NCI-H748 (cell line): ENCODE data around the gene NDRG2.

Source experiments
- DNase-seq: peaks from one replicate; lab custom pipeline; 2025; ENCODE audit not compliant: unreplicated experiment; lab: John Stamatoyannopoulos, UW

NDRG2 gene

DNA sequence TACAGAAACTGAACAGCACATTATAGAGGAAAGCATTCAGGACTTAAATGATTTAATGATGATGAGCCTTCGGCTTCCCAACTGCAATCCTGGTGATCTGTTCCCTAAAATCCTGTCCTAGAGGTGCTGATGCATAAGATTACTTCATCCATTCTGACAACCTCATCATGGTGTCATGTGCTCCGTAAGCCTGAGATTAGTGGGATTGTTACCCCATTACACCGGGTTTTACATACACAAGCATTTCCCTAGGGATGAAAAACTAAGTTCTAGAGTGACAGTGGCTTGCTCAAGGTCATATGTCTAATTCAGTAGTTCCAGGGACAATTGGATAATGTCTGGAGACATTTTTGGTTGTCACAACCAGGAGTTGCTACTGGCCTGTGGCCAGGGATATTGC, 12.3 kb upstream of the NDRG2 start:
- DNase-seq: no peak

DNA sequence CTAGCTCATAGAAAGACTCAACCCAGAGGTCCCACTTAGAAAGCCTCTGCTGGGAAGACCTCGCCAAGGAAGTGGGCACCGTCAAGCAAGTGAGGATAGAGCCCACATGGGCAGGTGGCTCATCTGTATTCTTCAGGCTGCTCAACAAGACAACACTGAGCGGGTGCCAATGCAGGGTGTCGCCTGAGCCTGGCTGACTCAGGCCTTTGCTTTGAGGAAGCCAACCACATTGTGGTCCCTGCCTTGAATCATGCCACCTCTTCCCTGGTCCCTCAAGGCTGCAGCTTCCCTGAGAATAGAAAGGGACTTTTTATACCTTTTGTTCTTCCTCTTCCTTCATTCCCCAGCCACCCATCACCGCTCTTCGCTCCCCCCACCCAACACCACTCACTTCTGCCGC, 11.9 kb upstream of the NDRG2 start:
- no peak for DNase-seq

DNA sequence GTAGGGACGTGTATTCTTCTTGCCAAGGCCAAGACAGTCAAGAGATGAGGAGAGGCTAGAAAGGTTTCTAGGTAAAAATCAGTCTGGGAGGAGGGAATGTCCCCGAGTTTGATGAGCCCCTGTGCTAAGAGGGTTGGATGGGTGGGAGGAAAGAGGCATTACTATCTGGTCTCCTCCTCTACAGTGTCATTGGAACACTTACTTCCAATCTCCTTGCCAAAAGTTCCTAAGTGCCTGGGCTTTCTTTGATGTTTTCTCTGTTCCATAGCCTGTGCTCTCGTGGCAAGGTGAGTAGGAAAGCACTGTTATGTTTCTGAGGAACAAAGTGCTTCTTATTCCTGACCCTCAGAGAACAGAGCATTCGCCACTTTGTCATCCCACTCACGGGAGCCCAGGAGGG, 9.8 kb upstream of the NDRG2 start, which contains the start of gene RNASE13:
Gene RNASE13 (minus strand): TSS at position 101 of the 400 bp plus-strand sequence. CDS start 519 bp downstream, outside the sequence.
- no peak for DNase-seq

DNA sequence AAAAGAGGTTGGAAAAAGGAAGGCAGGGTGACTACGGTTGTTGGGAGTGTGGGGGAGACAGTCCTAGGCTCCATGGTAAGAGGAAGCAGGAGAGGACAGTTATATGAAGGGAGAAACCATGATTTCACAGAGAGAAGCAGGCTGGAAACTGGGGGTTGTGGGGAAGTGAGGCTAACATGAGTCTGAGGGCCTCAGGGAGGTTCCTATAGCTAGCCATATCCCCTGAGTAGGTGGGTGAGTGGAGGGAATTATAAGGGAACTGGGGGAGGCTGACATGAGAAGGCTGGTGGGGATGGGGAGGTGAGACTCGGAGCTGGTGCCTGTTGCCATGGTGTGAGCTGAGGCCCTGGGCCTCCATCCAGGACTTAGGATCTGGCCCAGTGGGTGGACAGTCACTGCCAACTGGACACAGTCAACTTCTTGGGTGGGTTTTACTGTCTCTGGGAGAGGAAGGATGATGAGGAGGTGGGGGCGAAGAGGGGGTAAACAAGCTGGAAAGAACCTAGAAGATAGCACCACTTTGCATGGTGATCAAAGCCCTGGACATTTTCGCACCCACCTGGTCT, 8.4 kb upstream of the NDRG2 start:
- no peak for DNase-seq

DNA sequence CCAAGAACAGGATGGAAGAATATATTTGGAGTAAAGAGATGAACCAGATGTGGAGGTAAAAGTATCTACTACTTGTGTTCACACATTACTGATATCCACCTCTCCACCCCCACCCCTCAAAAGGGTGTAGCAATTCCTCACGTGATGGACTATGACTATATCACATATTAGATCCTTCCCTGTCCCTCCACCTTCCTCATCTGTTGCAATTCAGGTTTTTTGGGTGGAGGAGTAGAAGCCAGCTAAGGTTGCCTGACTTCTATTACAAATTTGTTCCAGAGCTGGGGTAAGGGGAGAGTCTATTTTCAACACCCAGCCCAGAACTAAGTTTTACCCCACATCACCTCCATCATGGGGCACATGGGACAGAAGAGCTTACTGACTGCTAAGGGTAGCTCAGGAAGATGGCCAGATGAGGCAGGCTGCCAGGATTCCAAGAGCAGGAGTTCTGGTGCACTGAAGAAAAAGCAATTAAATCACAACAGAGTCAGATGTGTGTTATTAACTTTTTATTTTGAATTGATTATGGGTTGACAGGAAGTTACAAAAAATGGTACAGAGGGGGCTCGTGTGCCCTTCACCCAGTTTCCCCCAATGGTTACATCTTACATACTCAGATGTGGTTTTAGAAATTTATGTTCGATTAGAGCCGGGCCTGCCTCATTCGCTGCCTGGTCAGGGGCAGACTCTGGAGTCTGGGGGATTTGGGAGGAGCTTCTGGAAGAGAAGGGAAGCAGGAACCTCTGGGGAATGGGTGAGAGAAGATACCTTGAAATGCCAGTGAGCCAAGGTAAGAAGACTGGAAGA, 7.7 kb upstream of the NDRG2 start:
- DNase-seq: no peak

DNA sequence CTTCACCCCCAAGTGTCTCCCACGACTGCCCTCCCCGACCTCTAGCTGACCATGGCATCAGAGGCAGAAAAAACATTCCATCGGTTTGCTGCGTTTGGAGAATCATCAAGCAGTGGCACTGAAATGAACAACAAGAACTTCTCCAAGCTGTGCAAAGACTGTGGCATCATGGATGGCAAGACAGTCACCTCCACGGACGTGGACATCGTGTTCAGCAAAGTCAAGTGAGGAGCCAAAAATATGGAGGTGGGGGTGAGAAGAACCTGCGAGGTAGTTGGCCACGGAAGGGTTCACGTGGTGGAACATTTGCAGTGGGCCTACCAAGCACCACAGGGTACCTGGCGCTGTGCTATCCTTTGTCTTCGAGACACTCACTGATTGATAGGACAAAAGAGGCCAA, 5.7 kb upstream of the NDRG2 start:
- no peak for DNase-seq

DNA sequence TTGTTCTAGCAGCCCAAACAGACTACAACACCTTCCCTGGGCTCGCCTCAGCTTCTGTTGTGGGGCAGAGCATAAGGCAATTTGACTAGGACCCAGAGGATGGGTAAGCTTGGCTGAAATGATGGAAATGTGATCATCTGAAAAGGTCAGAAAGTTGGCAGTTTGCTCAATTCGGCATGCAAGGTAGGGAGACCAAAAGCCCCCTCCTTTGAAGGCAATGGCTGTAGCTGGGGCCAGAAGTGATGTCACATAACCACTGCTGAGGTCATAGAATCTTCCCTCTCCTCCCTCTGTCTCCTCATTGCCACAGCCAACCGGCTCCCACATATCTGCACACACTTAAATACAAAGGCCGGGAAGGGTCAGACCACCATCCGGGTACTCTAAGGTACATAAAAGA, 5.1 kb upstream of the NDRG2 start, which contains the start of gene TPPP2:
Gene TPPP2 (plus strand): TSS at position 301 of the 400 bp plus-strand sequence. CDS start 365 bp downstream, outside the sequence.
- no peak for DNase-seq

DNA sequence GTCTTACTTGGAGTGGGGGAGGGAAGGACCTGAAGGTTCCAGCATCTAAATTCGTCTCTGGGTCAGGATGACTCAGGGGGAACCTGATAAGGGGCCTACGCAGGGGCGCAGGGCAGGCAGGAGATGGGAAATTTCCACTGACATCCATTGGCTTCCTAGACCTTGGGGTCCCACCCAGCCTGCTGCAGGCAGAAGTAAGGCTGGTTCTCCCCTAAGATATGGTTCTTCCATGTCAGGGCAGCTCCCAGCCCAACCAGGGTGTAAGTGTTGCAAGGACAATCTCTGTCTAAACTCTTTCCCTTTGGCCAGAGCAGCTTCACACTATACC, 2.1 kb upstream of the NDRG2 start:
- no peak for DNase-seq

DNA sequence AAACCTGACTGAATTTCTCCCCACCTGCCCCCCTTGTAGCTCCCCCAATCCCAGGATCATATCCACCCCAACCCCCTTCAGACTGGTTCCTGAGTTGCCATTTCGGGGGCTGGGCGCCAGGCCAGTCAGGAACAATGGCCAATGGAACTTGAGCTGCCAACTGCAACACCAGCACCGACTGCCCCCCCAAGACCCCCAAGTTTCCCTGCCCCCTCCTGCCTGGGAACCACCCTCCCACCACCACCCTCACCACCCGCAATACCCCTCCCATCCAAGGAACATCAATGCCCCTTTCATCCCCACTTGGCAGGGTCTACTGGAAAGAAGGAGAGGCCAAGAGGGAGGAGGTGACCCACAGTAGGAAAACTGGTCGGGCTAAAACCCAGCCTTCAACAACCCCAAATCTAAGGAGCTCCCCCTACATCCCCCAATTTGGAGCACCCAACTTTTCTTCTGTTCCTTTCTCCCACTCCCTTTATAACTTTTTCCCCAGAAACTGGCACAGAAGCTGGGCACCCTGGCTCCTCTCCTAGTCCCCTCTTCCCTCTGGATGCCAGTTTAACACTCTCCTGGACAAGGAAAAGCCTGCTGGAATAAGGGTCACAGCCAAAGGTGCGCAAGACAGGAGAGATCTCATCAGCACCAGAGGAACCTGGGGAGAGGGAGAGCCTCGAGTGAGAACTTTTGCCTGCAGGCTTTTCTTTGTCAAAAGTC, 1.6 kb upstream of the NDRG2 start:
- DNase-seq: no peak

DNA sequence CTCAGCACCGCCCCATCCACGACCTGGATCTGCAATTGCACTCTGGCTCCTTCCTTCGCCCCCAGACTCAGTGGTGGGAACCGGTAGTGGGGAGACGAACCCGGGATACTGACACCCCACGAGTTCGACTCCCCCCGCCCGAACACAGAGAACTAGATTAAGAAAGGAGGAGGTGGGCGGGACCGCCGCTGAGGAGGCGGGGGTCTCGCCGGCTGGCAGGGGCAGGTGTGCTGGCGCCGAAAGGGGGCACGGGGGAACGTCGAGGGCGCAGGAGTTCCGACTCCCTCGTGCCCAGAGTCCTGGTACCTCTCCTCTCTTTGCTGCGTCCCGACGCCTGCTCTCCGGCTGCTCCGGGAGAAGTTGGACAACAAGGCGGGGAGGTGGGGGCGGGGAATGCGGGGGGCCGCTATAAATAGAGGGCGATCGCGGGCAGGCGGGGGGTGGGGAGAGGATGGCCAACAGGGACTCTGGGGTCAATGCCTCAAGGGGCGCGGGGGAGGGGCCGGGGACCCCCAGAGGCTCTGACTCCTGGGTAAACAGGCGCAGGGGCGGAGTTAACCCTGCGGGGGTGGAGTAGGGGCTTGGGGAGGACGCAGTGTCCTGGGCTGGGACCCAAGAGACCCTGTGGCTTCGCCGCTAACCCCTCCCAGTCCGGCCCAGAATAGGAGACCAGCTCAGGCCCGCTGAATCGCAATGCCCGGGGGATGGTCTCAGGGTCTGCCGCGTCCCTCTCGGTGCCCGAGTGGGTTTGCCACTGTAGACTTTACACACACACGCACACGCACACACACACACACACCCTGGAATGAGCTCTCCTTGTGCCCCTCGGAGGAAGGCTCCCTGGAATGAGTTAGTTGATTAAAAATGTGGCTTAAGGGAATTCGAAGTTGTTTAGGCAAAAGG, 761 bp upstream of the NDRG2 start:
- peak; percentile 23 for DNase-seq

DNA sequence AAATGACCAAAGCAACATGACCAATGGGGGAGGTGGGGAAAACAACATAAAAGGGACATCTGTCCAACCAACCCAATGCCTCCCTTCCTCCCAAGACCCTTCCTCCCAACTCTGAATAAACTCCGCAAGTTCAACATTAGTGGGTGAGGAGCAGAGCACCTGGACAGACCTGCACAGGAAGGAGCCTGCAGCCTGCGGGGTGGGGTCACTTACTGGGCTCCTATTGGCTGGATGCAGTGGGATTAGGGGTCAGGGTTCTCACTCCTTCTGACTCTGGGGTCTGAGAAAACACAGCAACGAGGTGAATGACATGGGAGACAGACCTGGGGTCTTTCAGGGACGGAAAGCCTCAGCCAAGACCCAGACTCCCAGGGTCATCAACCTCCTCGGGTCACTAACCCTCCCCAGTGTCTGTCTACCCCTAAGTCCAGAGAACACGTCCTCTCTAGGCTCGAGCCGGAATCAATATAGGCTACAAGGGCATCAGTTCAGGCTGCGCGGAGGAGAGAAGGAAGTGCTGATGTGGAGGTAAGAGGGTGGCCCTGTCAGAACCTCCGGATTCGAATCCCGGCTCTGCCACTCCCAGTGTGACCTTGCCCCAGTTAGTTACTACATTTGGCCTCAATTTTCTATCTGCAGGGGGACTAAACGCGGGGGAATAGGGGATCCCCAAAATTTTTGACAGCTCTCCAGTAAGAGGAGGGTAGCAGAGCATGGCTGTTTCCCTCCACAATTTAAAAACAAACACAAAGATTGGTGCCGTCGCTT, 860 bp downstream of the NDRG2 start:
- DNase-seq: no peak

DNA sequence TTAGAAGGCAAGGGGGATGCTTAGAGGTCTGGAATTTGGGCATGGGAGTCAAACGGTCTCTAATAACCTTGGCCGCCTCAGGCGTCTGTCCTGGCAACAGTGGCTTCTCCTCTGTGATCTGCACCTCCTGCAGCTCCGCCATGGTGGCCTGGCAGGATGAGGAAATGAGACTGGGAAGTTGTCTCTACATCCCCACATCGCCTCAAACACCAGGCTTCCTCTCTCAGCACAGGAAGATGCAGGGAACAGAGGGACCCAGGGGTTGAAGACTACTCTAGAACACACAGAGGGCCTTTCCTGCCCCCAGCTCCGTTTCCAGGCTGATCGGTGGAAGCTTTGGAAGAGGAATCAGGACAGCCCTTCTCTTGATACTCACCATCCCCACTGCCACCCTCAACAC, 1.7 kb downstream of the NDRG2 start:
- no peak for DNase-seq

DNA sequence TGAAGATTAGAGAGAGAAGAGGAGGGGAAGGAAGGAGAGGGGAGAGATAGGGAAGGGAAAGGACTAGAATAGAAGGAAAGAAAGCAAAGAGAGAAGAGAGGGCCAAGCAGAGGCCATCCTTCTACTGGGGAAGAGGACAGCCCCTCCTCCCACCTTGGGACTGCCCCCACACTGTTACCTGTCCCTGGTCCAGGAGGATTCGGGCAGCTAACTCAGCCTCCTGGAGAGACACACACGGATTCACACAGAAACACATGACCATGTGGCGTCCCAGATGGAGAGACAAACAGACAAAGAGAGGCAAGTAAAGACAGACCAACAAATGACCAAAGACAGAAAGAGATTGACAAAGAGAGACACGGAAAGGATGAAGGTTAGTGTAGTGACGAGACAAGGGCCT, 2.2 kb downstream of the NDRG2 start:
- no peak for DNase-seq

DNA sequence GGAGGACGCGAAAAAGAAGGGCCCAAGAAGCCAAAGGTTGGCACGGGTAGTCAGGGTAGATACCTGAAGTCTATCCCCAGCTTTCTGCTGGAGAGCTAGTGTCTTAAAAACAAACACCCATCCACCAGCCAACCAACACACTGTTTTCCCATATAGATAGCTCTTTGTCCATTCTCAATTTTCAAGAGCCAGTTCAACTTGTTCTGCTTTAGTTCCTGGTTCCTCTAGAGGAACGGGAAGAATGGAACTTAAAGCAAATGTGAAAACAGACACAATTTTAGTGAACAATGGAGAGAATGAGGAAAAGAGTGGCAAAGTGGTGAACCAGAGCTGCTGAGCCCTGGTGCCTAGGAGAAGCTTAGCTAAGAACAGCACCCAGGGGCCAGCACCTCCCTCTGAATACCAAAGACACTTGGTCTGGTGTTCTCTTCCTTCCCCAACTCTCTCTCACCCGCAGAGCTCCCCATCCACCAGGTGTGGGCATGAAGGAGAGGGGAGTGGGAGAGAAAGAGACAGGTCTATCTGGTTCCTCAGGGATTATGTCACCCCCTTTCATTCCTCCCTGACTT, 3.8 kb downstream of the NDRG2 start:
- no peak for DNase-seq

DNA sequence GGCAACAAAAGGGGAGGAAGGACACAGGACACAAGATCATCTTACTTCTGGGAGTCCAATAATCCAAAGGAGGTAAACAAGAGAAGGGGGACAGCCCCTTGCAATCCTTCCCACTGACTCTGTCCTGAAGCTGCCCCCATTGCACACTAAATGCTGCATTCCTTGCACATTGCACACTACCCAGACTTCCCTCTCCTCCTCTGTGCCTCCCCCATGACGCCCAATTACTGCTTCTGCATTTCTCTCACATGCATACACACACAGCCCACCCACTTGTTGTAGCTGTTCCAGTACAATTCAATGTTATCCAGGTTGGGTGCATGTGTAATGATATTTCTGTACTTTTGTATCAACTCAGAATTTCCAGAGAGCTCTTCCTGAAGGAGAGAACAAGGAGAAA, 5.5 kb downstream of the NDRG2 start:
- DNase-seq: no peak

DNA sequence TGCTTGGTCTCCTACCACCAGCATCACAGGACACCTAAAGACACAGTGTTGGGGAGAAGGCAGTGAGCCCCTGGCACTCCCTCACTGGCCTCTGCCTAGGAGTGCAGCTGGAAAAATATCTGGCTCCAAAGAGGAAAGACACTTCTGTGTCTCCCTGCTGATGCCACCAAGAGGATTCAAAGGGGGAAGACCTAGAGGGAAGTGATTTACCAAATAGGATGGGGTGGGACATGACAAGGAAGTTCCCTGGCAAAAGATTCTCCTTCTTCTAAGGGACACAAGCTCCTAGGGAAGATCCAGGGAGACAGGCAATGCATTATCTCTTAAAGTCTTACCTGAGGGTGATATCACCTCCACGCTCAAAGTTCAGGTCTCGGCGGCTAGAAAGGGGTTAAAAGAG, 6.1 kb downstream of the NDRG2 start:
- DNase-seq: no peak

DNA sequence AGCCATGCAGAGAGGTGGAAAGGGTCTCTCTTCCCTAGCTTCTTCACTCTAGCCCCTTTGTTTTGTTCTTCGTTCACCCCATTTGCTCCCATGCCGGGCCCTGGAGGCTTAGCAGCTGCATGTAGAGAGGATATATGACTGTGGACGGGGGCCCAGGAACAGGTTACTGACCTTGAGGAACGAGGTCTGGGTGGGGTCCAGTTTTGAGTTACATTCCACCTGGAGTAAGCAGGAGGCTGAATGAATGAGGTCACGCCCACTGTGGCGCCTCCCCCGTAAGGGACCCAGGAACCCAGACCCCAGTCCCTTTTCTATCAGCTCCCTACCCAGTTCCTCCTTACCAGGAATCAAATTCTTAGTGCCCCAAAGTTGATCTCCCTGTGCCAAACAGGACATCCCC, 6.6 kb downstream of the NDRG2 start:
- DNase-seq: no peak

DNA sequence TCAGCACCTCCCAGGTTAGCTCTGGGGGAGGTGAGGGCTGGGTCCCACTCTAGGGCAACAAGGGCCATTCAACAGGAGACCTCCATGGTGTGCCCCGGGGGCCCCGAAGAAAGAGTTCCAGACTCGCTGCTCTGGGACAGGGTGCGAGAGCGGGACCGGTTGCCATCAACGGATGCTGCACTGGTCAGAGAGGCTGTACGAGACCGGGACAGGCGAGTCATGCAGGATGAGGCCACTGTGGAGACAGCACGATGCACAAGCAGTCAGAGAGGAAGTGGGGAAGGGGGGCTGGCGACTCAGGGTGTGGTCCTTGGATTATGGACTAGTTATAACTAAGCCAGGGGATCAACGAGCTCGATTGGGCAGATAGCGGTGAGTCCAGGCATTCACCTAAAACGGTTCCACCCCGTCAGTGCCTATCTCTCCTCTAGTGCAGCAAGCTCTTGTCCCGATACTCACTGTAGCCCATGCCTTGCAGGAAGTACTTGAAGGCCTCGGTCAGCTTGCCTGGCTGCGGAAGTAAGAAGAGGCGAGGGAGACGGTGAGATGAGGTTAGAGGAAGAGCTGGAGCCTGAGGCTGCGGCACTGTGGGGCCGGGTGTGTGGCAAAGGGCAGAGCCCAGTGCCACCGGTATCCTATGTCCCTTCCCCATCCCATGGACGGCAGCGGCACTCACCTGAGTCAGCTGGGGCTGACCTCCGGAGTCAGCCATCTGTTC, 7.2 kb downstream of the NDRG2 start:
- no peak for DNase-seq

DNA sequence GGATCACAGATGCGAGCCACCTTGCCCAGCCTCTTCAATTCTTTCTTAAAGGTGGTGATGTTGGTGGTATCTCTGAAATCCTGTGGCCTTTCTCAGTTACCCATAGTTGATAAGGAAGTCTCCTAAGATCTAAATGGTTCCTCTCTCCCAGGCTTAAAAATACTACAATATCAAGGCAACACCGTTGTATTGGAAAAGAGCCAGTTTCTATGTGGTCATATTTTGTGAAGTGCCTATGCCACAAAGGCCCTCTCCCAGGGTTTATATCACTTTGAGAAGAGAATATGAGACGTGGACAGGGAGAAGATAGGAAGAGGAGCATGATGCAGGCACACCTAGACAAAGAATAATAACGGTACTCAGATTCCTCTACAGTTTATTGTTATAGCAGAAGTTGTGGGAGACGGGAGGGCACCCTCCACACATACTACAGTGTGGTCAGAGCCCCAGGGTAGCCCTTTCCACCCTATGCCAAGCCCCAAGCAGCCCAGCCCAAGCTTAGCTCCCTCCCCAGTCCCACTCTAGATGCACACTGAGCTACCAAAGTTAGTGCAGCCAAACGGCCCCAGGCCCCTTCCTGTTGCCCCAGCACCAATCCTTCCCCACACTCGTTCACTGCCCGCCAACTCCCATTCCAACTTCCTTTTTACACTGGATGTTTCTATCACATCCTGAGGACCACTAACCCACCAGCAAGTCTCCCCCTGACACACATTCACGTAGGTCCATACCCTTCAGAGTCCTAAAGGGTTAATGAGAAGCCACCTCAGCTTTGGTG, 8.3 kb downstream of the NDRG2 start:
- no peak for DNase-seq
